Fibroblast of mammary gland (primary cell): ENCODE data around the gene POU6F2.

Experiments used
- DNase-seq: peaks from one replicate; pipeline ENCODE4 v3.0.0-alpha.2; 2010; ENCODE audit warnings: low read depth
- H3K4me3 ChIP-seq: 2 replicates; pipeline ENCODE4 v1.5.1; 2011; ENCODE audit warnings: low read depth, mild to moderate bottlenecking, low read length, moderate library complexity; ENCODE audit not compliant: control insufficient read depth
- TF ChIP-seq, protein P1 (sequence below): conservative IDR thresholded peaks from 2 replicates; pipeline ENCODE4 v1.5.1; 2011; ENCODE audit warnings: low read depth, low read length, inconsistent platforms; ENCODE audit not compliant: control insufficient read depth, insufficient read depth

POU6F2 gene

DNA sequence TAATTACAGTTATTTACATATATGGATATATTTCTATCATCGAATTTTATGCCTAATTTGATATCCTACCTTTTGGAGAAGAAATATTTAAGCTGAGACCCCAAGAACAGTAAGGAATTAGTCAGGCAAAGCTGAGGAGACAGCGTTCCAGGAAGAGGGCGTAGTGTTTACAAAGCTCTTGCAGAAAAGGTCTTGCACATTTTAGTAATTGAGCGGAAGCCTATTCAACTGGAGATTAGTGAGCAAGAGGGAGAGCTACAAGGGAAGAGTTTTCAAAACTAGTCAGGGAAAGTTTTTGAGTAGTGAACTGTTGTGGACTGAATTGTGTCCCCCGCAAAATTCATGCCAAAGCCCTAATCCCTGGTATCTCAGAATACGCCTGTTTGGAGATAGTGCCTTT, 26.5 kb upstream of the POU6F2 start:
- no peak for DNase-seq
- no peak overlapping the region for H3K4me3 ChIP-seq
- TF ChIP-seq, protein P1, sequence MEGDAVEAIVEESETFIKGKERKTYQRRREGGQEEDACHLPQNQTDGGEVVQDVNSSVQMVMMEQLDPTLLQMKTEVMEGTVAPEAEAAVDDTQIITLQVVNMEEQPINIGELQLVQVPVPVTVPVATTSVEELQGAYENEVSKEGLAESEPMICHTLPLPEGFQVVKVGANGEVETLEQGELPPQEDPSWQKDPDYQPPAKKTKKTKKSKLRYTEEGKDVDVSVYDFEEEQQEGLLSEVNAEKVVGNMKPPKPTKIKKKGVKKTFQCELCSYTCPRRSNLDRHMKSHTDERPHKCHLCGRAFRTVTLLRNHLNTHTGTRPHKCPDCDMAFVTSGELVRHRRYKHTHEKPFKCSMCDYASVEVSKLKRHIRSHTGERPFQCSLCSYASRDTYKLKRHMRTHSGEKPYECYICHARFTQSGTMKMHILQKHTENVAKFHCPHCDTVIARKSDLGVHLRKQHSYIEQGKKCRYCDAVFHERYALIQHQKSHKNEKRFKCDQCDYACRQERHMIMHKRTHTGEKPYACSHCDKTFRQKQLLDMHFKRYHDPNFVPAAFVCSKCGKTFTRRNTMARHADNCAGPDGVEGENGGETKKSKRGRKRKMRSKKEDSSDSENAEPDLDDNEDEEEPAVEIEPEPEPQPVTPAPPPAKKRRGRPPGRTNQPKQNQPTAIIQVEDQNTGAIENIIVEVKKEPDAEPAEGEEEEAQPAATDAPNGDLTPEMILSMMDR = no peak

DNA sequence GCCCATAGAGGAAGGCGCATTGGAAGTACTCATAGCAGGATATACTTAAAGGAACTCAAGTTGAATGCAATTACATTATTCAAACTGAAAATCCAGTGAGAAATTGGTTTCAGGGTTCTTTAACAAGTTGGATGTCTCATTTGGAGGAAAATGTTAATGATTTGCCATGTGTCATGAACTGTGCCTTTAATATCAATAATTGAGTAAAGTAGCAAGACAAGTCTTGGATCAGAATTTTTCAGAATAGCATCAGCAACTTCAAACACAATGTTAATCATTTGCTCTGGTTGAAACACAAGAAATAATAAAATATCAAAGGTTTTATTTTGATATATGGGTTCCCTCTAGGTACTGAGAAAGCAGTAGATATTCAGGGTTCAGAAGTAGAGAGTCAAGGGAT, 24.5 kb upstream of the POU6F2 start:
- DNase-seq = no peak
- H3K4me3 ChIP-seq = no peak overlapping the region
- TF ChIP-seq, protein P1 = no peak

DNA sequence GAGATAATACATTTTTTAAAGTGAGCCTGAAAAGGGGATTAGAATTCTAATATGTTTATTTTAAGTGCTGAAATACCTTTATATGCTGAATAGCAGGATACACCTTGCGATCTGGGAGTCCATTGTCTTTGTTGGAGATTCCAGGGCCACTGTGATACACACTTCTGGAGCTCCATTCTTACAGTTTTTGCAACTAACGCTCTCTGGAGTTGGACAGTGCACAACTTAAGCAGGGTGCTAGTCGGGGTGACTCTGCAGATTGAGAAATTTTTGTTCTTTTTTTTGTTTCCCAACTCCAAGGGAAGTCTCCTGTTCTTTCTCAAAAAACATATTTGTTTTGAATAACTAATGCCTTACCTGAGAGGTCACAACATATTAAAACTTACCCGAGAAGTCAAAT, 23.7 kb upstream of the POU6F2 start:
- no peak overlapping the region for H3K4me3 ChIP-seq
- TF ChIP-seq, protein P1 = no peak
- DNase-seq = no peak

DNA sequence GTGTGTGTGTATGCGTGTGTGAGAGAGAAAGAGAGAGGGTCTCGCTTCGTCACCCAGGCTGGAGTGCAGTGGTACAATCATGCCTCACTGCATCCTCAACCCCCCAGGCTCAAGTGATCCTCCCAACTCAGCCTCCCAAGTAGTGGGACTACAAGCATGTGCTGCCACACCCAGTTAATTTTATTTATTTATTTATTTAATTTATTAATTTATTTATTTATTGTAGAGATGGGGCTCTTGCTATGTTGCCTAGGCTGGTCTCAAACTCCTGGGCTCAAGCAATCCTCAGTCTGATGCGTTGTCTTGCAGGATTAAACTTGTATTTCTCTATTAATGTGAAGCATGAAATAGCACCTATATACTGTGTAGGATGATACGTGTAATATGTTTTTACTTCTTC, 21.8 kb upstream of the POU6F2 start:
- TF ChIP-seq, protein P1 = no peak
- DNase-seq = no peak
- no peak overlapping the region for H3K4me3 ChIP-seq

DNA sequence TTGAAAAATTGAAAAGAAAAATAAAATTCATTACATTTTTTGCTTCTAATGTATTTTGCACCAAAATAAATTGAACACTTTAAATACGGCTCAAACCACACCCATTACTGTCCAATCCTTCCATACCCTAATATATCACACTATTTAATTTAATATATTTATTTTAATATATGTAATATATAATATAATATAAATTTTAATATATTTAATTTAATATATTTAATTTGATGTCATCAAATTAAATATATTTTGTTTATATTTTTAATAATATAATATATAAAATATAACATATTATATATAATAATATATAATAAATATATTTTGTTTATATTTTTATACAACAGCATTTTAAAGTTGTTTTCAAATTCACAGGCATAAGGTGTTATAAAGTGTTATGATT, 15.7 kb upstream of the POU6F2 start:
- no peak for DNase-seq
- no peak overlapping the region for H3K4me3 ChIP-seq
- TF ChIP-seq, protein P1 = no peak

DNA sequence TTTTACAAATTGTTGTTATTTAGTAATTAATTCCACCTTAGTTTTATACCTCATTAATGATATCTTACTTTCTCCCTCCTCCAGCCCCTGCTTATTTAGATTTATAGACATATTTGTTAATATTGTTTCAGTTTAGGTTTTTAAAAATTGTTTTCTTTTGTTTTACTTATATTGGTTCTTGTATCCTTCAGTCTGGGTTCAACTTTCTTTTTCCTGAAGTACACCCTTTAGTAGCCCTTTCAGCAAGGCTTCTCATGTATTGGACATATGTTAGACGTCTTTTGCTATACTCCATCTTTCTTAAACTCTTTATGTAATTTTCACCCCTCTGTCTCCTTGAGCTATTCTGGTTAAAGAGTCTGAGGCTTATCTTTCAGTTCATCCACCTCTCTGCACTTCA, 12.8 kb upstream of the POU6F2 start:
- no peak for DNase-seq
- TF ChIP-seq, protein P1 = no peak

DNA sequence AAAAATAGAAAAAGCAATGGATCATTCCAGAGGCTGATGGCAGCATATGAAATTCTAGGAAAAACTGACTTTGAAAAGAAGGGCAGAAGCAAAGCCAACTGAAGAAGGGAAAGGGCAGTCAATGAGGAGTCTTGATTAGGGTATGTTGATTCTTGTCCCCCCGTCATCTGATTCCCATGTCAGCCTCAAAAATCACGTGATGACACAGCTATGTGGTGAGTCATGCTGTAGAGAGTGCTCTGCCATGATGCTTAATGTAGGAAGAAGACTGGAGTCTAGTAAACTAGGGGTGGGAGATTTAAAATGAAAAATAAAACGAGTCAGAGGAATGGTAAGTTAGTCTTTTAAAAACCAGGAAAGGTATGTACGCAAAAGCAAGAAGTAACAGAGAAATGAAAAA, 3.9 kb upstream of the POU6F2 start:
- H3K4me3 ChIP-seq = no peak overlapping the region
- peak; percentile 2 for DNase-seq
- TF ChIP-seq, protein P1 = no peak

More for the DNA sequence above, 12.8 kb upstream of the POU6F2 start:
- H3K4me3 ChIP-seq = no peak overlapping the region
